PC-3 (cell line): ENCODE measurements around the gene JAK3.

Source experiments
- CTCF ChIP-seq: fragments of 300-600 bp; sonication (generic); conservative IDR thresholded peaks from 2 replicates; pipeline ENCODE4 v1.5.1; 2017; ENCODE audit warnings: antibody characterized with exemption, low read depth, mild to moderate bottlenecking, low read length
- EZH2 ChIP-seq: fragments of 300-600 bp; sonication (generic); IDR thresholded peaks from one replicate; pipeline ENCODE4 v1.6.1; 2017; ENCODE audit warnings: antibody characterized with exemption, mild to moderate bottlenecking, low read length; ENCODE audit not compliant: unreplicated experiment
- EZH2phosphoT487 ChIP-seq: fragments of 300-600 bp; sonication (generic); IDR thresholded peaks from 2 replicates; pipeline ENCODE4 v1.6.1; 2018; ENCODE audit warnings: mild to moderate bottlenecking, antibody characterized with exemption, low read length, borderline replicate concordance

- no peak for TF ChIP-seq CTCF
- no peak for TF ChIP-seq EZH2
- TF ChIP-seq EZH2phosphoT487: no peak
Measured at GRCh38 chr19:17812099-17812498, 35.7 kb downstream of the JAK3 start.
